Endodermal cell (in vitro differentiated cells): Measurements from ENCODE around the gene EP400. TPM values are rescaled to one million over a fixed set of nuclear protein-coding genes. Genes with fewer than 3 reads are reported as not detected.

ENCODE experiments used
- DNase-seq: peaks from one replicate; pipeline ENCODE4 v3.0.0-alpha.2; 2017
- H3K27ac ChIP-seq: 2 replicates; pipeline ENCODE4 v1.5.1; 2013; ENCODE audit warnings: mild to moderate bottlenecking, low read depth, low read length, moderate library complexity
- H3K27me3 ChIP-seq: 2 replicates; pipeline ENCODE4 v1.6.1; 2013; ENCODE audit warnings: mild to moderate bottlenecking, low read length, moderate library complexity; ENCODE audit not compliant: insufficient read depth, control insufficient read depth, poor library complexity, severe bottlenecking
- H3K36me3 ChIP-seq: 2 replicates; pipeline ENCODE4 v1.7.0; 2013; ENCODE audit warnings: mild to moderate bottlenecking, low read length, moderate library complexity; ENCODE audit not compliant: control insufficient read depth, insufficient read depth
- H3K4me1 ChIP-seq: one replicate; pipeline ENCODE4 v1.7.0; 2013; ENCODE audit warnings: low read length; ENCODE audit not compliant: control insufficient read depth, insufficient read depth
- H3K4me3 ChIP-seq: 2 replicates; pipeline ENCODE4 v1.5.1; 2013; ENCODE audit warnings: mild to moderate bottlenecking, low read length, moderate library complexity
- H3K9ac ChIP-seq: 2 replicates; pipeline ENCODE4 v1.6.1; 2013; ENCODE audit warnings: mild to moderate bottlenecking, low read length, moderate library complexity; ENCODE audit not compliant: poor library complexity, severe bottlenecking; ENCODE audit errors: extremely low read depth
- H3K9me3 ChIP-seq: 2 replicates; pipeline ENCODE4 v1.6.1; 2013; ENCODE audit warnings: mild to moderate bottlenecking, low read length, moderate library complexity; ENCODE audit not compliant: control insufficient read depth
- H3K27ac Mint-ChIP-seq: 2 replicates; pipeline ENCODE4 v1.8.0; 2020; ENCODE audit warnings: mixed read lengths
- H3K27me3 Mint-ChIP-seq: 2 replicates; pipeline ENCODE4 v1.8.0; 2021; ENCODE audit warnings: mild to moderate bottlenecking, mixed read lengths; ENCODE audit not compliant: insufficient read depth
- H3K36me3 Mint-ChIP-seq: 2 replicates; pipeline ENCODE4 v1.8.0; 2020; ENCODE audit warnings: low read depth, mixed read lengths
- H3K4me1 Mint-ChIP-seq: 2 replicates; pipeline ENCODE4 v1.8.0; 2020; ENCODE audit warnings: mixed read lengths
- H3K4me3 Mint-ChIP-seq: 2 replicates; pipeline ENCODE4 v1.8.0; 2020; ENCODE audit warnings: mild to moderate bottlenecking, moderate library complexity, mixed read lengths
- H3K9me3 Mint-ChIP-seq: 2 replicates; pipeline ENCODE4 v1.8.0; 2020; ENCODE audit warnings: mild to moderate bottlenecking, mixed read lengths
- CTCF ChIP-seq: fragments of 200-600 bp; sonication (generic); conservative IDR thresholded peaks from 2 replicates; pipeline ENCODE4 v1.5.0; 2021; ENCODE audit warnings: antibody characterized with exemption, mild to moderate bottlenecking
- WGBS, 2 experiments: methylation state at CpG; one replicate each; pipeline versions ENCODE4 v1.1.5 to v1.1.7; 2013; ENCODE audit warnings: missing lambda C conversion rate in 2 of 2, mixed read lengths in 1 of 2; ENCODE audit not compliant: insufficient coverage in 1 of 2, insufficient read length in 1 of 2; 5-methylcytosine and 5-hydroxymethylcytosine counted together
- total RNA-seq, 2 donors: library from RNA; stranded (reverse); fragmentation: NEBNext Ultra II Directional in 1 of 2; extraction: Animal tissue kit (Norgen Biotek cat#: 25700) in 1 of 2; gene quantifications; 2 replicates in 1 of 2; 3 replicates in 1 of 2; pipeline ENCODE4 v1.2.1, GENCODE V29; 2021

Gene EP400
- total RNA-seq, 2 donors from 2014 or later, result 64.7 to 78.3 TPM

- no peak overlapping the region for H3K9ac ChIP-seq
- Mint-ChIP-seq H3K9me3 (no peaks in the 10 kb centered on the region), H3K27ac (no peak overlapping the region), H3K4me3 (no peak overlapping the region), H3K27me3 (no peaks in the 10 kb centered on the region), H3K36me3 (peaks cover 57% of the 10 kb centered on the region), H3K4me1 (no peaks in the 10 kb centered on the region)
- no peak overlapping the region for H3K27ac ChIP-seq
- peaks cover 68% of the 10 kb centered on the region for H3K36me3 ChIP-seq
- no peak overlapping the region for H3K4me3 ChIP-seq
- H3K9me3 ChIP-seq, result no peaks in the 10 kb centered on the region
- WGBS, 2 experiments, result 95 to 96% methylated on average over 7 of the region's 8 CpGs
- no peaks in the 10 kb centered on the region for H3K27me3 ChIP-seq
- TF ChIP-seq CTCF, result no peak
- no peaks in the 10 kb centered on the region for H3K4me1 ChIP-seq
- no peak for DNase-seq
Observed at GRCh38 chr12:132070298-132070697, 120.6 kb downstream of the EP400 start.

GRCh38 chr12:132071040-132071810 lies 121.5 kb downstream of the EP400 start:
- peaks cover 59% of the 10 kb centered on the region for H3K36me3 Mint-ChIP-seq

GRCh38 chr12:132071830-132072384 lies 122.2 kb downstream of the EP400 start:
- no peaks in the 10 kb centered on the region for H3K9me3 ChIP-seq
- H3K36me3 ChIP-seq, result peaks cover 66% of the 10 kb centered on the region
- DNase-seq, result no peak
- no peaks in the 10 kb centered on the region for H3K27me3 Mint-ChIP-seq
- H3K9me3 Mint-ChIP-seq, result no peaks in the 10 kb centered on the region
- H3K4me3 Mint-ChIP-seq, result no peak overlapping the region
- peaks cover 61% of the 10 kb centered on the region for H3K36me3 Mint-ChIP-seq
- H3K4me3 ChIP-seq, result no peak overlapping the region
- H3K27ac Mint-ChIP-seq, result no peak overlapping the region
- H3K9ac ChIP-seq, result no peak overlapping the region
- H3K27me3 ChIP-seq, result no peaks in the 10 kb centered on the region
- H3K27ac ChIP-seq, result no peak overlapping the region
- H3K4me1 Mint-ChIP-seq, result no peaks in the 10 kb centered on the region
- WGBS, 2 experiments, result 85 to 94% methylated on average over 11 to 14 of the region's 14 CpGs
- H3K4me1 ChIP-seq, result no peaks in the 10 kb centered on the region
- TF ChIP-seq CTCF, result no peak

More at GRCh38 chr12:132071040-132071810, 121.5 kb downstream of the EP400 start:
- Histone ChIP-seq H3K27me3 (no peaks in the 10 kb centered on the region), H3K4me3 (no peak overlapping the region), H3K9me3 (no peaks in the 10 kb centered on the region), H3K27ac (no peak overlapping the region), H3K36me3 (peaks cover 66% of the 10 kb centered on the region), H3K4me1 (no peaks in the 10 kb centered on the region), H3K9ac (no peak overlapping the region)
- Mint-ChIP-seq H3K4me1 (no peaks in the 10 kb centered on the region), H3K9me3 (no peaks in the 10 kb centered on the region), H3K4me3 (no peak overlapping the region), H3K27me3 (no peaks in the 10 kb centered on the region), H3K27ac (peak overlapping the region; percentile 10)
- WGBS, 2 experiments, result 92 to 95% methylated on average over 8 to 11 of the region's 12 CpGs
- no peak for DNase-seq
- no peak for TF ChIP-seq CTCF
